OCI-LY3 (cell line): ENCODE data around the gene LIF.
A peak's percentile ranks its signal among the peaks of the same experiment; 100 is the strongest.

Experiments used
- H2AFZ ChIP-seq: fragments of 200-600, 300-600 bp; shearing (Covaris generic); 2 replicates; pipeline ENCODE4 v1.6.0; 2014; ENCODE audit warnings: antibody characterized with exemption, low read depth, low read length
- H3K27ac ChIP-seq: fragments of 200-600, 300-600 bp; sonication (generic); 2 replicates; pipeline ENCODE4 v1.5.1; 2014; ENCODE audit warnings: mild to moderate bottlenecking, low read length, moderate library complexity, mixed read lengths
- H3K27me3 ChIP-seq: fragments of 200-600, 300-600 bp; sonication (generic); 2 replicates; pipeline ENCODE4 v1.6.1; 2014; ENCODE audit warnings: low read depth, low read length, mixed read lengths
- H3K36me3 ChIP-seq: fragments of 200-600, 300-600 bp; sonication (generic); replicated peaks from 2 replicates; pipeline ENCODE3; 2014; ENCODE audit warnings: low read depth, low read length, mixed read lengths
- H3K4me1 ChIP-seq: fragments of 300-600, 200-600 bp; sonication (generic); 2 replicates; pipeline ENCODE4 v1.6.1; 2014; ENCODE audit warnings: low read length, mixed read lengths
- H3K4me2 ChIP-seq: fragments of 200-600, 300-600 bp; sonication (generic); 2 replicates; pipeline ENCODE4 v1.6.1; 2014; ENCODE audit warnings: low read length, mixed read lengths
- H3K4me3 ChIP-seq: fragments of 300-600, 200-600 bp; sonication (generic); 2 replicates; pipeline ENCODE4 v1.5.1; 2014; ENCODE audit warnings: antibody characterized with exemption, mild to moderate bottlenecking, low read length, moderate library complexity
- H3K79me2 ChIP-seq: fragments of 300-600, 200-600 bp; shearing (Covaris generic); 2 replicates; pipeline ENCODE4 v1.6.1; 2014; ENCODE audit warnings: mild to moderate bottlenecking, low read length, mixed read lengths
- H3K9ac ChIP-seq: fragments of 300-600, 200-600 bp; shearing (Covaris generic); 2 replicates; pipeline ENCODE4 v1.6.0; 2014; ENCODE audit warnings: mild to moderate bottlenecking, low read length, moderate library complexity
- H3K9me3 ChIP-seq: fragments of 200-600, 300-600 bp; shearing (Covaris generic); 2 replicates; pipeline ENCODE4 v1.6.1; 2014; ENCODE audit warnings: low read length, mixed read lengths; ENCODE audit not compliant: insufficient read depth
- H4K20me1 ChIP-seq: fragments of 200-600, 300-600 bp; sonication (generic); 2 replicates; pipeline ENCODE4 v1.6.1; 2016; ENCODE audit warnings: low read length, mixed read lengths; ENCODE audit not compliant: insufficient read depth
- EZH2phosphoT487 ChIP-seq: fragments of 200-600 bp; shearing (Covaris generic); IDR thresholded peaks from 2 replicates; pipeline ENCODE4 v1.6.1; 2018; ENCODE audit warnings: antibody characterized with exemption, mixed run types, low read depth
- TF ChIP-seq, protein P1 (sequence below): fragments of 200-600, 300-600 bp; sonication (generic); IDR thresholded peaks from 2 replicates; pipeline ENCODE4 v1.5.1; 2014; ENCODE audit warnings: antibody characterized with exemption, low read length, low read depth

Gene LIF

DNA sequence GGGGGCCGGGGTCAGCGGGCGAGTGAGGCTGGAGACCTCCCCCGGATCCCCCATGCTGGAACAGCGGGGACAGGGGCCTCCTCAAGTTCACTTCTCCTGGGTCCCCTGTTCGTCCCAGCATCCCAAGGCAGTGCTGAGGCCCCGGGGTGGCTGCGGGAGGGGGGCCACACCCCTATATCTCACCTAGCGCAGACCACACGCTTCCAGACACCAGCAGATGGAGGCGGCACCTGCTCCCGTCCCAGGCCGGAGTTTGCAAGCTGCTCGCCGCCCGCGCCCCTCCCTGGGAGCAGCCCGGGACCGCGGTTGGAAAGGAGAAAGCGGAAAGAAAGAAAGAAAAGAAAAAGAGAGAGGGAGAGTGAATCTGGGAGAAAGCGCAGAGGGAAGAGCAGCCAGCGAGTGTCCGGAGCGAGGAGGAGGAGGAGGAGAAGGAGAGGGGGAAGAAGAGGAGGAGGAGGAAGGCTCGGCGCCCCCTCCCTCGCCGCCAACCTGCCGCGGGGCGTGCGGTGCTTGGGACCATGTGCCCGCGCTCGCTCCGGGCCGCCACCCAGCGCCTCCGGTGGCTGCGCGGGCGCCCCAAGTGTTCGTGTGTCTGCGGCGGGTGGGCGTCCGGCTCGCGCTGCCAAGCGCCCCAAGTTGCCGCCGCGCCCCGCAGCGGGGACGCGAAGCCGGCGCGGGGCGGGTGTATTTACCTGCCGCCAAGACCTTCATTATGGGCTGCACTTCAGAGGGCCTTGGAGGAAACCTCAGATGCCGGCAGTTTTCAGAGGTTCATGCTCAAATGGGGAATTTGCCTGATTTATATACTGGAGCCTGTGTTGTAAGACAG is at the start of gene LIF:
Gene LIF (minus strand): TSS at position 775 of the 829 bp plus-strand sequence. CDS start 64 bp downstream, at position 711.
- TF ChIP-seq EZH2phosphoT487 = no peak
- TF ChIP-seq, protein P1, sequence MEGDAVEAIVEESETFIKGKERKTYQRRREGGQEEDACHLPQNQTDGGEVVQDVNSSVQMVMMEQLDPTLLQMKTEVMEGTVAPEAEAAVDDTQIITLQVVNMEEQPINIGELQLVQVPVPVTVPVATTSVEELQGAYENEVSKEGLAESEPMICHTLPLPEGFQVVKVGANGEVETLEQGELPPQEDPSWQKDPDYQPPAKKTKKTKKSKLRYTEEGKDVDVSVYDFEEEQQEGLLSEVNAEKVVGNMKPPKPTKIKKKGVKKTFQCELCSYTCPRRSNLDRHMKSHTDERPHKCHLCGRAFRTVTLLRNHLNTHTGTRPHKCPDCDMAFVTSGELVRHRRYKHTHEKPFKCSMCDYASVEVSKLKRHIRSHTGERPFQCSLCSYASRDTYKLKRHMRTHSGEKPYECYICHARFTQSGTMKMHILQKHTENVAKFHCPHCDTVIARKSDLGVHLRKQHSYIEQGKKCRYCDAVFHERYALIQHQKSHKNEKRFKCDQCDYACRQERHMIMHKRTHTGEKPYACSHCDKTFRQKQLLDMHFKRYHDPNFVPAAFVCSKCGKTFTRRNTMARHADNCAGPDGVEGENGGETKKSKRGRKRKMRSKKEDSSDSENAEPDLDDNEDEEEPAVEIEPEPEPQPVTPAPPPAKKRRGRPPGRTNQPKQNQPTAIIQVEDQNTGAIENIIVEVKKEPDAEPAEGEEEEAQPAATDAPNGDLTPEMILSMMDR = peak; percentile 34; the same call in 1 of the 2 replicates
- H3K4me2 ChIP-seq = peak within 1 kb of the TSS; percentile 83
- H3K9ac ChIP-seq = peak within 1 kb of the TSS; percentile 49
- H3K4me3 ChIP-seq = peak within 1 kb of the TSS; percentile 76
- H3K27ac ChIP-seq = no peak within 1 kb of the TSS
- peaks cover 24% of the 10 kb centered on the region for H3K4me1 ChIP-seq
- H3K9me3 ChIP-seq = no peaks in the 10 kb centered on the region
- H4K20me1 ChIP-seq = no peaks in the 10 kb centered on the region
- peaks cover 24% of the 10 kb centered on the region for H3K27me3 ChIP-seq
- H2AFZ ChIP-seq = peak within 1 kb of the TSS; percentile 80
- no peaks in the 10 kb centered on the region for H3K79me2 ChIP-seq
- no peaks in the 10 kb centered on the region for H3K36me3 ChIP-seq

GRCh38 chr22:30296324-30296723 is 49.8 kb upstream of the LIF start:
- Histone ChIP-seq H3K79me2 (no peaks in the 10 kb centered on the region), H4K20me1 (no peaks in the 10 kb centered on the region), H3K36me3 (no peaks in the 10 kb centered on the region), H3K27ac (no peak overlapping the region), H3K4me3 (no peak overlapping the region), H3K9me3 (no peaks in the 10 kb centered on the region), H2AFZ (no peak overlapping the region), H3K4me2 (no peak overlapping the region), H3K4me1 (no peaks in the 10 kb centered on the region), H3K27me3 (no peaks in the 10 kb centered on the region), H3K9ac (no peak overlapping the region)
- no peak for TF ChIP-seq EZH2phosphoT487
- TF ChIP-seq, protein P1 = no peak

- H3K4me2 ChIP-seq = no peak overlapping the region
- TF ChIP-seq, protein P1 = no peak
- no peak for TF ChIP-seq EZH2phosphoT487
- H3K27ac ChIP-seq = no peak overlapping the region
- H3K4me3 ChIP-seq = no peak overlapping the region
- H2AFZ ChIP-seq = no peak overlapping the region
- H3K79me2 ChIP-seq = no peaks in the 10 kb centered on the region
- H3K9me3 ChIP-seq = no peaks in the 10 kb centered on the region
- H3K27me3 ChIP-seq = no peaks in the 10 kb centered on the region
- H3K36me3 ChIP-seq = no peaks in the 10 kb centered on the region
- H3K9ac ChIP-seq = no peak overlapping the region
- H4K20me1 ChIP-seq = no peaks in the 10 kb centered on the region
- H3K4me1 ChIP-seq = no peaks in the 10 kb centered on the region
These were observed 49.0 kb upstream of the LIF start for GRCh38 chr22:30295576-30295975.

- Histone ChIP-seq H3K4me1 (peaks cover 4% of the 10 kb centered on the region; the same call in 1 of the 2 replicates), H3K9me3 (no peaks in the 10 kb centered on the region), H3K4me2 (no peak overlapping the region), H3K27me3 (no peaks in the 10 kb centered on the region), H3K27ac (no peak overlapping the region), H3K36me3 (no peaks in the 10 kb centered on the region), H3K79me2 (no peaks in the 10 kb centered on the region), H2AFZ (no peak overlapping the region), H3K4me3 (no peak overlapping the region), H3K9ac (no peak overlapping the region), H4K20me1 (no peaks in the 10 kb centered on the region)
- TF ChIP-seq EZH2phosphoT487 = no peak
- TF ChIP-seq, protein P1 = no peak
These were observed 48.3 kb upstream of the LIF start for GRCh38 chr22:30294830-30295229.
